OCI-LY1 (cell line): ENCODE measurements around the gene KCNMA1.

ENCODE experiments used
- EZH2 ChIP-seq: fragments of 200-600 bp; sonication (generic), shearing (Covaris generic); IDR thresholded peaks from 2 replicates; pipeline ENCODE4 v1.8.0; 2017; ENCODE audit warnings: borderline replicate concordance, mixed run types, mild to moderate bottlenecking, antibody characterized with exemption, low read length, moderate library complexity, mixed read lengths
- TF ChIP-seq, protein P1 (sequence below): fragments of 200-600 bp; sonication (generic), shearing (Covaris generic); IDR thresholded peaks from 2 replicates; pipeline ENCODE4 v1.5.1; 2017; ENCODE audit warnings: mild to moderate bottlenecking, antibody characterized with exemption, low read length, moderate library complexity, mixed read lengths

DNA sequence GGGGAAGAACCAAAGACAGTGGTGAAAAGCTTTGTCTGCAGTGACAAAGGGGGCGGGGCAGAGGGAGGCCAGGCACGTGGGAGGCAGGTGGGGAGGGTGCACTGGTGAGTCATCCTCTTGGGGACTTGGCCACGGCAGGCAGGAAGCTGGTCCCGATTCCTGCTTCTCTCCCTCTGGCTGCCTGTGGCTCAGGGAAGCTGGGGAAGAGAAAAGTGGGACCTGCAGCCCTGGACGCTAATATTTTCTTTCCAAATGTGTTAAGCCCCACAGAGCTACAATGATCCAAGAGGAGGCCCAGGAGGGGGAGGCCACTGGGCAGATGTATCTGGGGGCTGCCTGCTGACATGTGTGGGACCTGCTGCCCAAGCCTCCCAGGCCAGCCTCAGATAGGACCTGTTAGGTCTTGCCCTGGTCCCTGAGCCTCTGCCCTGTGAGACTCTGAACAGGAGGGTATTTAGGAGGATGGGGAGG, 231.8 kb downstream of the KCNMA1 start:
- TF ChIP-seq, protein P1, sequence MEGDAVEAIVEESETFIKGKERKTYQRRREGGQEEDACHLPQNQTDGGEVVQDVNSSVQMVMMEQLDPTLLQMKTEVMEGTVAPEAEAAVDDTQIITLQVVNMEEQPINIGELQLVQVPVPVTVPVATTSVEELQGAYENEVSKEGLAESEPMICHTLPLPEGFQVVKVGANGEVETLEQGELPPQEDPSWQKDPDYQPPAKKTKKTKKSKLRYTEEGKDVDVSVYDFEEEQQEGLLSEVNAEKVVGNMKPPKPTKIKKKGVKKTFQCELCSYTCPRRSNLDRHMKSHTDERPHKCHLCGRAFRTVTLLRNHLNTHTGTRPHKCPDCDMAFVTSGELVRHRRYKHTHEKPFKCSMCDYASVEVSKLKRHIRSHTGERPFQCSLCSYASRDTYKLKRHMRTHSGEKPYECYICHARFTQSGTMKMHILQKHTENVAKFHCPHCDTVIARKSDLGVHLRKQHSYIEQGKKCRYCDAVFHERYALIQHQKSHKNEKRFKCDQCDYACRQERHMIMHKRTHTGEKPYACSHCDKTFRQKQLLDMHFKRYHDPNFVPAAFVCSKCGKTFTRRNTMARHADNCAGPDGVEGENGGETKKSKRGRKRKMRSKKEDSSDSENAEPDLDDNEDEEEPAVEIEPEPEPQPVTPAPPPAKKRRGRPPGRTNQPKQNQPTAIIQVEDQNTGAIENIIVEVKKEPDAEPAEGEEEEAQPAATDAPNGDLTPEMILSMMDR: no peak
- no peak for TF ChIP-seq EZH2
